Left lung (tissue), 10 donors: ENCODE measurements around the gene POLR2F. TPM values are rescaled to one million over a fixed set of nuclear protein-coding genes. Genes with fewer than 3 reads are reported as not detected.

Experiments
- ATAC-seq: fragments of 200-7000 bp; cut with Tn5 transposase; one replicate; pipeline ENCODE4 v1.9.1; 2020; ENCODE audit warnings: moderate library complexity
- DNase-seq, 4 donors: peaks; one replicate each; pipeline ENCODE4 v3.0.0-alpha.2; 2013 to 2020
- H3K27ac ChIP-seq, 2 donors: fragments of 200-600 bp; sonication (generic) in 1 of 2; one replicate each; pipeline versions ENCODE4 v1.5.0 to v1.8.0; 2020 to 2021
- H3K27me3 ChIP-seq, 2 donors: fragments of 200-600 bp; sonication (generic) in 1 of 2; one replicate each; pipeline versions ENCODE4 v1.5.0 to v1.8.0; 2020 to 2021
- H3K36me3 ChIP-seq, 2 donors: fragments of 200-600 bp; sonication (generic) in 1 of 2; one replicate each; pipeline versions ENCODE4 v1.5.0 to v1.8.0; 2020 to 2021
- H3K4me1 ChIP-seq, 2 donors: fragments of 200-600 bp; one replicate each; pipeline ENCODE4 v1.8.0; 2021
- H3K4me3 ChIP-seq, 2 donors: fragments of 200-600 bp; sonication (generic) in 1 of 2; one replicate each; pipeline versions ENCODE4 v1.5.0 to v1.8.0; 2020 to 2021; ENCODE audit warnings: mild to moderate bottlenecking in 1 of 2
- H3K9me3 ChIP-seq, 2 donors: fragments of 200-600 bp; sonication (generic) in 1 of 2; one replicate each; pipeline versions ENCODE4 v1.5.0 to v1.8.0; 2020 to 2021
- CTCF ChIP-seq, 2 donors: fragments of 200-600 bp; sonication (generic) in 1 of 2; IDR thresholded peaks; one replicate each; pipeline versions ENCODE4 v1.5.0 to v1.8.0; 2021; ENCODE audit warnings: antibody characterized with exemption in 2 of 2
- intact Hi-C, 2 donors: fragments of 100-400 bp; cut with DNase I; formaldehyde crosslinking; loops; one replicate each; pipeline versions ENCODE4 v1.11.2 to v1.14.2; 2022
- microRNA-seq, 2 donors: library from miRNA; unstranded; fragments of <30 nt; microRNA quantifications; one replicate each; pipeline ENCODE4, GENCODE V29; 2019
- polyA plus RNA-seq, 6 donors: library from polyadenylated mRNA; unstranded; fragments of 120-200 nt; gene quantifications; one replicate each; pipeline ENCODE4 v1.2.1, GENCODE V29; 2013; ENCODE audit not compliant: insufficient read length in 6 of 6
- total RNA-seq, 2 donors: library from RNA; stranded (reverse); fragmentation: NEBNext Ultra II Directional; extraction: Animal tissue kit (Norgen Biotek cat#: 25700); gene quantifications; one replicate each; pipeline ENCODE4 v1.2.1, GENCODE V29; 2021
- donor health status: DM: no; HTN: yes; CAD: no.
- donor health status: DM: no; HTN: no; CAD: no.

The POLR2F gene
- total and polyA plus RNA-seq, 8 donors = 49.2 to 66.0 (median 60.2) TPM

- intact Hi-C loops = no loop called here
- no peak overlapping the region for H3K4me3 ChIP-seq
- DNase-seq (no peak), ATAC-seq (no peak)
- H3K27me3 ChIP-seq = no peaks in the 10 kb centered on the region
- peak overlapping the region in 1 of 2 donors; percentile 60 for H3K27ac ChIP-seq
- peaks cover 7 to 14% of the 10 kb centered on the region in 2 donors for H3K4me1 ChIP-seq
- no peaks in the 10 kb centered on the region for H3K36me3 ChIP-seq
- no peaks in the 10 kb centered on the region for H3K9me3 ChIP-seq
- no peak for TF ChIP-seq CTCF (IDR thresholded peaks at IDR 0.05)
Observed at GRCh38 chr22:38017939-38018885, 64.7 kb downstream of the POLR2F start.

Small RNA genes within 50 kb of the gene (microRNA-seq; reads per million reads assigned to microRNA genes)
- gene MIR4534 (0 reads per million in 2 donors), gene MIR6820 (0.67 to 1.4 reads per million in 2 donors)

Other genes starting within 250 kb of the POLR2F start
- gene GCAT, start 145.8 kb upstream of the POLR2F start, total RNA-seq = 10 to 100 TPM; 12.6 to 16.7 TPM
- gene GCAT, start 145.8 kb upstream of the POLR2F start, polyA plus RNA-seq = 10 to 100 TPM in 1 of 6 donors, 1 to 10 TPM in 5; 8.1 to 10.9 (median 8.9) TPM
- not detected for gene GALR3, start 130.3 kb upstream of the POLR2F start, total RNA-seq
- gene GALR3, start 130.3 kb upstream of the POLR2F start, polyA plus RNA-seq = not detected
- gene ANKRD54, start 109.4 kb upstream of the POLR2F start, total RNA-seq = 10 to 100 TPM; 15.2 to 21.9 TPM
- 10 to 100 TPM; 16.8 to 23.5 (median 19.2) TPM for gene ANKRD54, start 109.4 kb upstream of the POLR2F start, polyA plus RNA-seq
- 100 to 1,000 TPM; 310 to 378 TPM for gene EIF3L, start 104.3 kb upstream of the POLR2F start, total RNA-seq
- 1,000 to 10,000 TPM; 1,019 to 1,258 (median 1,177) TPM for gene EIF3L, start 104.3 kb upstream of the POLR2F start, polyA plus RNA-seq
- 10 to 100 TPM; 35.8 to 36.8 TPM for gene MICALL1, start 47.4 kb upstream of the POLR2F start, total RNA-seq
- gene MICALL1, start 47.4 kb upstream of the POLR2F start, polyA plus RNA-seq = 10 to 100 TPM; 15.0 to 32.4 (median 22.3) TPM
- gene C22orf23, start 98 bp upstream of the POLR2F start, total RNA-seq = under 1 TPM; 0.26 to 0.65 TPM
- gene C22orf23, start 98 bp upstream of the POLR2F start, polyA plus RNA-seq = 1 to 10 TPM; 3.6 to 7.2 (median 4.6) TPM
- gene SOX10, start 30.9 kb downstream of the POLR2F start, total RNA-seq = not detected
- 1 to 10 TPM in 1 of 6 donors, under 1 TPM in 5; 0.41 to 1.0 (median 0.83) TPM for gene SOX10, start 30.9 kb downstream of the POLR2F start, polyA plus RNA-seq
- 10 to 100 TPM; 30.9 to 39.5 TPM for gene PICK1, start 103.7 kb downstream of the POLR2F start, total RNA-seq
- 10 to 100 TPM; 22.8 to 33.1 (median 27.8) TPM for gene PICK1, start 103.7 kb downstream of the POLR2F start, polyA plus RNA-seq
- gene SLC16A8, start 130.5 kb downstream of the POLR2F start, total RNA-seq = under 1 TPM; 0.38 to 0.45 TPM
- 1 to 10 TPM in 5 of 6 donors, under 1 TPM in 1; 0.94 to 2.1 (median 1.5) TPM for gene SLC16A8, start 130.5 kb downstream of the POLR2F start, polyA plus RNA-seq
- gene BAIAP2L2, start 157.0 kb downstream of the POLR2F start, total RNA-seq = under 1 TPM; 0.34 to 0.35 TPM
- gene BAIAP2L2, start 157.0 kb downstream of the POLR2F start, polyA plus RNA-seq = 1 to 10 TPM in 4 of 6 donors, under 1 TPM in 2; 0.66 to 1.5 (median 1.1) TPM
- gene PLA2G6, start 228.1 kb downstream of the POLR2F start, total RNA-seq = 10 to 100 TPM; 30.9 to 39.0 TPM
- gene PLA2G6, start 228.1 kb downstream of the POLR2F start, polyA plus RNA-seq = 10 to 100 TPM; 29.8 to 44.1 (median 35.7) TPM
- 10 to 100 TPM; 12.1 to 17.1 TPM for gene MAFF, start 248.3 kb downstream of the POLR2F start, total RNA-seq
- 10 to 100 TPM in 2 of 6 donors, 1 to 10 TPM in 4; 7.0 to 16.8 (median 8.4) TPM for gene MAFF, start 248.3 kb downstream of the POLR2F start, polyA plus RNA-seq